Neural cell (in vitro differentiated cells): ENCODE measurements around the gene NLRC5.

Experiments used
- EP300 ChIP-seq: fragments of 450-650 bp; conservative IDR thresholded peaks from 2 replicates; pipeline ENCODE4 v1.6.1; 2014; ENCODE audit warnings: antibody characterized with exemption, mild to moderate bottlenecking, moderate library complexity; ENCODE audit not compliant: poor library complexity, severe bottlenecking
- EZH2 ChIP-seq: fragments of 200-600, 300-800 bp; shearing (Covaris generic), sonication (generic); IDR thresholded peaks from 2 replicates; pipeline ENCODE4 v1.6.1; 2014; ENCODE audit warnings: antibody characterized with exemption, low read length, borderline replicate concordance, mild to moderate bottlenecking; ENCODE audit not compliant: insufficient read depth, poor library complexity, severe bottlenecking
- MXI1 ChIP-seq: fragments of 450-650 bp; conservative IDR thresholded peaks from 2 replicates; pipeline ENCODE4 v1.6.1; 2014; ENCODE audit warnings: antibody characterized with exemption, mild to moderate bottlenecking; ENCODE audit not compliant: poor library complexity, severe bottlenecking
- TF ChIP-seq, protein P1 (sequence below): fragments of 450-650 bp; IDR thresholded peaks from 2 replicates; pipeline ENCODE4 v1.5.1; 2014; ENCODE audit warnings: antibody characterized with exemption, mild to moderate bottlenecking, moderate library complexity; ENCODE audit not compliant: poor library complexity, severe bottlenecking

DNA sequence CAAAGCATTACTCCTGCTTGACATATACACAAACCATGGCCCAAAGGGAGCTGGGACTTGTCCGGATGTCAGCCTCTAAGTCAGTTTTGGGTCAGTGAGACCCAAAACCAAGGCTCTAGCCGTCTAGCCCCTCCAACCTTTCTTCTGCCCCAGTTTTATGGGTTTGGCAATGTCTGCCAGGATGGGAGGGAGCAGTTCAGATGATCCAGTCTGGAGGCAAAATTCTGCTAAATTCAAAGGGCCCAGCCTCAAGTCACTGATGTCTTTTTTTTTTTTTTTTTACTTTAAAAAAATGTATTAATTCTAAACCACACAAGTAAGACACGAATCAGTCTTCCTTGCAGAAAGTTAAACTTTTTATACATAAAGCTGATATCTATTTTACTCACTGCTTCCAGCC lies 8.6 kb downstream of the NLRC5 start:
- TF ChIP-seq EP300 = no peak
- no peak for TF ChIP-seq EZH2
- TF ChIP-seq, protein P1, sequence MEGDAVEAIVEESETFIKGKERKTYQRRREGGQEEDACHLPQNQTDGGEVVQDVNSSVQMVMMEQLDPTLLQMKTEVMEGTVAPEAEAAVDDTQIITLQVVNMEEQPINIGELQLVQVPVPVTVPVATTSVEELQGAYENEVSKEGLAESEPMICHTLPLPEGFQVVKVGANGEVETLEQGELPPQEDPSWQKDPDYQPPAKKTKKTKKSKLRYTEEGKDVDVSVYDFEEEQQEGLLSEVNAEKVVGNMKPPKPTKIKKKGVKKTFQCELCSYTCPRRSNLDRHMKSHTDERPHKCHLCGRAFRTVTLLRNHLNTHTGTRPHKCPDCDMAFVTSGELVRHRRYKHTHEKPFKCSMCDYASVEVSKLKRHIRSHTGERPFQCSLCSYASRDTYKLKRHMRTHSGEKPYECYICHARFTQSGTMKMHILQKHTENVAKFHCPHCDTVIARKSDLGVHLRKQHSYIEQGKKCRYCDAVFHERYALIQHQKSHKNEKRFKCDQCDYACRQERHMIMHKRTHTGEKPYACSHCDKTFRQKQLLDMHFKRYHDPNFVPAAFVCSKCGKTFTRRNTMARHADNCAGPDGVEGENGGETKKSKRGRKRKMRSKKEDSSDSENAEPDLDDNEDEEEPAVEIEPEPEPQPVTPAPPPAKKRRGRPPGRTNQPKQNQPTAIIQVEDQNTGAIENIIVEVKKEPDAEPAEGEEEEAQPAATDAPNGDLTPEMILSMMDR = no peak
- no peak for TF ChIP-seq MXI1
